Esophagus muscularis mucosa (tissue), 3 donors: ENCODE data around the gene FGF22.

Source experiments
- CTCF ChIP-seq, 3 experiments: fragments of 200-600 bp in 2 of 3; fragments of 450-650 bp in 1 of 3; sonication (generic) in 2 of 3; IDR thresholded peaks; one replicate each; pipeline ENCODE4 v1.5.1; 2017 to 2019; ENCODE audit warnings: antibody characterized with exemption in 3 of 3, mild to moderate bottlenecking in 2 of 3, moderate library complexity in 1 of 3
- POLR2AphosphoS5 ChIP-seq, 2 donors: sonication (generic); formaldehyde crosslinking; IDR thresholded peaks; one replicate each; pipeline ENCODE4 v1.6.1; 2017; ENCODE audit warnings: antibody characterized with exemption in 2 of 2

GRCh38 chr19:595326-596262 is 44.1 kb upstream of the FGF22 start:
- no peak for TF ChIP-seq CTCF (IDR thresholded peaks at IDR 0.05)
- no peak for TF ChIP-seq POLR2AphosphoS5 (IDR thresholded peaks at IDR 0.05)
